GM20000 (cell line): ENCODE results near the gene IQCM.

Experiments
- DNase-seq: peaks from one replicate; pipeline ENCODE4 v3.0.0; 2012; ENCODE audit warnings: low spot score
- CTCF ChIP-seq: IDR thresholded peaks from 2 replicates; pipeline ENCODE4 v1.5.1; 2012; ENCODE audit warnings: mild to moderate bottlenecking, control low read depth; ENCODE audit errors: extremely low read depth, missing control alignments

Gene IQCM

GRCh38 chr4:149735796-149736195, 79.8 kb downstream of the IQCM start:
- no peak for DNase-seq
- no peak for TF ChIP-seq CTCF

- TF ChIP-seq CTCF: no peak
- DNase-seq: no peak
Observed at GRCh38 chr4:149728444-149728843, 87.2 kb downstream of the IQCM start.

- TF ChIP-seq CTCF: no peak
- DNase-seq: no peak
Observed at GRCh38 chr4:149727663-149728062, 88.0 kb downstream of the IQCM start.

GRCh38 chr4:149723065-149723464, 92.6 kb downstream of the IQCM start:
- no peak for DNase-seq
- no peak for TF ChIP-seq CTCF

GRCh38 chr4:149719806-149720205, 95.8 kb downstream of the IQCM start:
- TF ChIP-seq CTCF: no peak
- no peak for DNase-seq

- no peak for TF ChIP-seq CTCF
- DNase-seq: no peak
Observed at GRCh38 chr4:149719357-149719756, 96.3 kb downstream of the IQCM start.

- no peak for DNase-seq
- no peak for TF ChIP-seq CTCF
Observed at GRCh38 chr4:149718500-149718899, 97.1 kb downstream of the IQCM start.

GRCh38 chr4:149716728-149717127, 98.9 kb downstream of the IQCM start:
- DNase-seq: no peak
- no peak for TF ChIP-seq CTCF
